ENCODE results near the gene ATF6.

DNA sequence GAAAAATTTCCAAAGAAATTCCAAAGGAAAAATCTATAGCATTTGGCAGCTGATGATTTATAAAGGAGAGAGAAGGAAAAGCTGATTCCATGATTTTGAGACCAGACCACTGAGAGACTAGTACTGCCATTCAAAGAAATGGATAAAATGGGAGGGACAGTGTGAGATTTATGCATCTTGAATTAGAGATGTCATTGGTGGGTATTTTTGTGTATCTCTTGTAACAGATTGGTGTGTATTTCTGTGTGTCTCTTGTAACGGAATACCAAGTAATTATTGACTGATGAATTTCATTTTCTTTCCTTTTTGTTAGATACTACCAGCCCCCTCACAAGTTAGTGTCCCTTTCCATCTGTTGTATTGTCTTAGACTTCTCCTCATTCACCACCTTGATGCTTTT is 155.4 kb downstream of the ATF6 start:
- TF ChIP-seq SP1 (IDR thresholded peaks at IDR 0.05) (no peak), CTBP1 (IDR thresholded peaks at IDR 0.05; ENCODE audit: borderline replicate concordance) (no peak), ELF4 (IDR thresholded peaks at IDR 0.05) (no peak), FOXM1 (IDR thresholded peaks at IDR 0.05; ENCODE audit: borderline replicate concordance) (no peak), NFRKB (IDR thresholded peaks at IDR 0.05) (no peak), BHLHE40 (IDR thresholded peaks at IDR 0.05; ENCODE audit: borderline replicate concordance) (no peak), FOXK2 (IDR thresholded peaks at IDR 0.05) (no peak), ZNF384 (IDR thresholded peaks at IDR 0.05) (no peak), SUZ12 (IDR thresholded peaks at IDR 0.05) (no peak), FOXA1 (IDR thresholded peaks at IDR 0.05) (no peak), TARDBP (IDR thresholded peaks at IDR 0.05) (no peak)

Data from HEK293T (cell line).